Ascending aorta (tissue), 2 donors: Measurements from ENCODE around the gene MEIS2. TPM values are rescaled to one million over a fixed set of nuclear protein-coding genes. Genes with fewer than 3 reads are reported as not detected.
A peak's percentile ranks its signal among the peaks of the same experiment; 100 is the strongest.

ENCODE experiments used
- DNase-seq, 2 donors: peaks; one replicate each; pipeline ENCODE4 v3.0.0-alpha.2; 2019; ENCODE audit warnings: low spot score in 2 of 2
- H3K27ac ChIP-seq, 2 donors: fragments of 200-600 bp; sonication (generic); one replicate each; pipeline ENCODE4 v1.5.1; 2016 to 2017; ENCODE audit warnings: mild to moderate bottlenecking in 1 of 2
- H3K27me3 ChIP-seq: fragments of 200-600 bp; sonication (generic); one replicate; pipeline ENCODE4 v1.5.1; 2017
- H3K36me3 ChIP-seq, 2 donors: fragments of 200-600 bp; sonication (generic); one replicate each; pipeline ENCODE4 v1.5.1; 2016
- H3K4me1 ChIP-seq, 2 donors: fragments of 200-600 bp; sonication (generic); one replicate each; pipeline ENCODE4 v1.5.1; 2016 to 2017; ENCODE audit warnings: mild to moderate bottlenecking in 1 of 2
- H3K4me3 ChIP-seq, 2 donors: fragments of 200-600 bp; sonication (generic); one replicate each; pipeline ENCODE4 v1.5.1; 2016 to 2017; ENCODE audit warnings: mild to moderate bottlenecking in 1 of 2
- H3K9me3 ChIP-seq, 2 donors: fragments of 200-600 bp; sonication (generic); one replicate each; pipeline ENCODE4 v1.5.1; 2016
- CTCF ChIP-seq, 3 experiments: fragments of 200-600 bp in 2 of 3; fragments of 450-650 bp in 1 of 3; sonication (generic) in 2 of 3; IDR thresholded peaks; one replicate each; pipeline ENCODE4 v1.5.1; 2016 to 2019; ENCODE audit warnings: antibody characterized with exemption in 3 of 3, mild to moderate bottlenecking in 1 of 3, moderate library complexity in 1 of 3
- intact Hi-C: fragments of 100-400 bp; cut with DNase I; formaldehyde crosslinking; loops from one replicate; pipeline ENCODE4 v1.15.1; 2023
- total RNA-seq: library from RNA; depleted of rRNA; stranded (reverse); fragments of >200 nt; gene quantifications from one replicate; pipeline ENCODE4 v1.1.0, GENCODE V29; 2016

The MEIS2 gene
- total RNA-seq = 11.5 TPM

- Histone ChIP-seq H3K27me3 (no peaks in the 10 kb centered on the region), H3K9me3 (no peaks in the 10 kb centered on the region), H3K4me3 (peak within 1 kb of the TSS; percentile 66 to 81), H3K27ac (peak within 1 kb of the TSS; percentile 94 to 96), H3K4me1 (peaks cover 0 to 3% of the 10 kb centered on the region in 2 donors), H3K36me3 (no peaks in the 10 kb centered on the region)
- no peak for TF ChIP-seq CTCF (IDR thresholded peaks at IDR 0.05)
- peak; percentile 66 to 95 for DNase-seq
- intact Hi-C loops = loop anchor here (2.0 to 10.0 kb wide), 3 partner anchors 746 to 1410 kb away; no protein-coding TSS in a partner anchor
These were observed at the start of gene MEIS2 for GRCh38 chr15:37100109-37100965. TSS of gene MEIS2 (minus strand) at chr15:37100549. CDS start at chr15:37099466, 1,083 bp downstream.

GRCh38 chr15:37149146-37149545 lies 48.8 kb upstream of the MEIS2 start:
- Histone ChIP-seq H3K4me3 (no peak overlapping the region), H3K4me1 (no peaks in the 10 kb centered on the region), H3K36me3 (no peaks in the 10 kb centered on the region), H3K27ac (no peak overlapping the region), H3K27me3 (no peaks in the 10 kb centered on the region), H3K9me3 (no peaks in the 10 kb centered on the region)
- TF ChIP-seq CTCF (IDR thresholded peaks at IDR 0.05) = no peak
- no peak for DNase-seq
- intact Hi-C loops = no loop called here

- TF ChIP-seq CTCF (IDR thresholded peaks at IDR 0.05) = no peak
- no peak for DNase-seq
- H3K36me3 ChIP-seq = no peaks in the 10 kb centered on the region
- no peak overlapping the region for H3K4me3 ChIP-seq
- intact Hi-C loops = no loop called here
- no peaks in the 10 kb centered on the region for H3K9me3 ChIP-seq
- H3K27me3 ChIP-seq = no peaks in the 10 kb centered on the region
- no peaks in the 10 kb centered on the region for H3K4me1 ChIP-seq
- H3K27ac ChIP-seq = no peak overlapping the region
These were observed 48.4 kb upstream of the MEIS2 start for GRCh38 chr15:37148714-37149113.

- DNase-seq = no peak
- no peaks in the 10 kb centered on the region for H3K9me3 ChIP-seq
- no peak overlapping the region for H3K4me3 ChIP-seq
- intact Hi-C loops = no loop called here
- H3K27me3 ChIP-seq = no peaks in the 10 kb centered on the region
- no peak for TF ChIP-seq CTCF (IDR thresholded peaks at IDR 0.05)
- H3K27ac ChIP-seq = no peak overlapping the region
- H3K36me3 ChIP-seq = no peaks in the 10 kb centered on the region
- no peaks in the 10 kb centered on the region for H3K4me1 ChIP-seq
These were observed 43.0 kb upstream of the MEIS2 start for GRCh38 chr15:37143351-37143750.

GRCh38 chr15:37142371-37142770 lies 42.0 kb upstream of the MEIS2 start:
- Histone ChIP-seq H3K27me3 (no peaks in the 10 kb centered on the region), H3K4me3 (no peak overlapping the region), H3K27ac (no peak overlapping the region), H3K4me1 (no peaks in the 10 kb centered on the region), H3K36me3 (no peaks in the 10 kb centered on the region), H3K9me3 (no peaks in the 10 kb centered on the region)
- intact Hi-C loops = no loop called here
- no peak for DNase-seq
- TF ChIP-seq CTCF (IDR thresholded peaks at IDR 0.05) = no peak
